ENCODE data around the gene VAV3.
A peak's percentile ranks its signal among the peaks of the same experiment; 100 is the strongest.
"Not testable (repeated sequence)": the region's sequence is repeated elsewhere in the genome, so short reads cannot be mapped to it uniquely, and the experiment has no call there.

Gene VAV3

GRCh38 chr1:107935396-107936064, 29.4 kb downstream of the VAV3 start:
- DNase-seq, result no peak

GRCh38 chr1:107934578-107934977, 30.4 kb downstream of the VAV3 start:
- no peak for DNase-seq

- no peak for DNase-seq
Measured at GRCh38 chr1:107933736-107934135, 31.2 kb downstream of the VAV3 start.

- no peak for DNase-seq
Measured at GRCh38 chr1:107930292-107930691, 34.7 kb downstream of the VAV3 start.

GRCh38 chr1:107927820-107928219, 37.2 kb downstream of the VAV3 start:
- no peak for DNase-seq

GRCh38 chr1:107926436-107927080, 38.4 kb downstream of the VAV3 start:
- DNase-seq, result peak; percentile 22

- no peak for DNase-seq
Measured at GRCh38 chr1:107925565-107925964, 39.4 kb downstream of the VAV3 start.

GRCh38 chr1:107920999-107921398, 44.0 kb downstream of the VAV3 start:
- no peak for DNase-seq

GRCh38 chr1:107920561-107920960, 44.4 kb downstream of the VAV3 start:
- DNase-seq, result no peak

- no peak for DNase-seq
Measured at GRCh38 chr1:107919953-107920352, 45.0 kb downstream of the VAV3 start.

GRCh38 chr1:107914119-107914765, 50.7 kb downstream of the VAV3 start:
- no peak for DNase-seq

GRCh38 chr1:107912656-107913055, 52.3 kb downstream of the VAV3 start:
- DNase-seq, result no peak

- no peak for DNase-seq
Measured at GRCh38 chr1:107900090-107900945, 64.7 kb downstream of the VAV3 start.

- no peak for DNase-seq
Measured at GRCh38 chr1:107899655-107900054, 65.3 kb downstream of the VAV3 start.

GRCh38 chr1:107897438-107898345, 67.3 kb downstream of the VAV3 start:
- no peak for DNase-seq

- DNase-seq, result no peak
Measured at GRCh38 chr1:107896936-107897335, 68.0 kb downstream of the VAV3 start.

GRCh38 chr1:107896401-107896800, 68.6 kb downstream of the VAV3 start:
- no peak for DNase-seq

GRCh38 chr1:107895403-107896191, 69.4 kb downstream of the VAV3 start:
- no peak for DNase-seq

GRCh38 chr1:107894605-107895004, 70.4 kb downstream of the VAV3 start:
- no peak for DNase-seq

- DNase-seq, result not testable (repeated sequence)
Measured at GRCh38 chr1:107893350-107893749, 71.6 kb downstream of the VAV3 start.

- DNase-seq, result no peak
Measured at GRCh38 chr1:107889524-107889923, 75.5 kb downstream of the VAV3 start.

All from femur (tissue), 1 donor.